HEK293 (cell line): ENCODE results near the gene MRTFA.

ENCODE experiments used
- CTCF ChIP-seq: fragments of 450-650 bp; formaldehyde crosslinking; IDR thresholded peaks from 2 replicates; pipeline ENCODE4 v1.5.1; 2016; ENCODE audit warnings: missing biosample characterization, missing genetic modification characterization
- KLF9 ChIP-seq: fragments of 450-650 bp; formaldehyde crosslinking; IDR thresholded peaks from 2 replicates; pipeline ENCODE4 v1.5.1; 2016; ENCODE audit warnings: missing biosample characterization, missing genetic modification characterization, low read depth
- PATZ1 ChIP-seq: fragments of 450-650 bp; formaldehyde crosslinking; IDR thresholded peaks from 2 replicates; pipeline ENCODE4 v1.5.1; 2016; ENCODE audit warnings: missing biosample characterization, missing genetic modification characterization
- REST ChIP-seq: fragments of 450-650 bp; formaldehyde crosslinking; IDR thresholded peaks from 2 replicates; pipeline ENCODE4 v1.5.1; 2016; ENCODE audit warnings: missing biosample characterization, missing genetic modification characterization
- TCF7L2 ChIP-seq: IDR thresholded peaks from 2 replicates; pipeline ENCODE4 v1.6.1; 2011; ENCODE audit warnings: low read depth, mild to moderate bottlenecking, inconsistent platforms, low read length, moderate library complexity, borderline replicate concordance
- ZBTB11 ChIP-seq: fragments of 450-650 bp; formaldehyde crosslinking; conservative IDR thresholded peaks from 2 replicates; pipeline ENCODE4 v1.5.1; 2016; ENCODE audit warnings: low read depth, missing biosample characterization, missing genetic modification characterization
- ZFP3 ChIP-seq: fragments of 450-650 bp; formaldehyde crosslinking; IDR thresholded peaks from 2 replicates; pipeline ENCODE4 v1.5.1; 2016; ENCODE audit warnings: low read depth, missing biosample characterization, missing genetic modification characterization
- ZFP41 ChIP-seq: fragments of 450-650 bp; formaldehyde crosslinking; IDR thresholded peaks from 2 replicates; pipeline ENCODE4 v1.5.1; 2016; ENCODE audit warnings: missing biosample characterization, missing genetic modification characterization, borderline replicate concordance
- ZNF274 ChIP-seq, 2 experiments: fragments of 200-500 bp in 1 of 2; fragments of 450-650 bp in 1 of 2; sonication (Bioruptor generic) in 1 of 2; formaldehyde crosslinking in 1 of 2; IDR thresholded peaks; 2 replicates each; pipeline versions ENCODE4 v1.5.1 to v1.6.1; 2014 to 2016; ENCODE audit warnings: borderline replicate concordance in 1 of 2, inconsistent platforms in 1 of 2, low read length in 1 of 2, missing biosample characterization in 1 of 2, missing genetic modification characterization in 1 of 2
- ZNF510 ChIP-seq: fragments of 450-650 bp; formaldehyde crosslinking; IDR thresholded peaks from 2 replicates; pipeline ENCODE4 v1.5.1; 2018; ENCODE audit warnings: mild to moderate bottlenecking, missing genetic modification characterization, missing biosample characterization; ENCODE audit not compliant: insufficient replicate concordance
- ZNF677 ChIP-seq: fragments of 450-650 bp; IDR thresholded peaks from 2 replicates; pipeline ENCODE4 v1.5.0; 2018; ENCODE audit warnings: missing biosample characterization, mild to moderate bottlenecking, missing genetic modification characterization, moderate library complexity
- ZNF76 ChIP-seq: fragments of 450-650 bp; formaldehyde crosslinking; IDR thresholded peaks from 2 replicates; pipeline ENCODE4; 2016; ENCODE audit warnings: low read depth, missing biosample characterization, missing genetic modification characterization, borderline replicate concordance
- ZSCAN16 ChIP-seq: fragments of 450-650 bp; formaldehyde crosslinking; IDR thresholded peaks from 2 replicates; pipeline ENCODE4 v1.5.1; 2016; ENCODE audit warnings: missing biosample characterization, missing genetic modification characterization

- TF ChIP-seq CTCF (tag by site-specific recombination) (no peak), ZNF677 (no peak), ZNF76 (tag by site-specific recombination) (no peak), ZNF274 (IDR thresholded peaks at IDR 0.05; ENCODE audit: low read length) (no peak), ZNF274 (tag by site-specific recombination; IDR thresholded peaks at IDR 0.05; ENCODE audit: borderline replicate concordance) (no peak), ZSCAN16 (tag by site-specific recombination) (no peak), KLF9 (no peak), PATZ1 (tag by site-specific recombination) (no peak), ZFP41 (tag by site-specific recombination) (no peak), ZBTB11 (no peak), REST (no peak), ZFP3 (no peak), ZNF510 (tag by site-specific recombination) (no peak), TCF7L2 (no peak)
Measured at GRCh38 chr22:40422558-40423309, 213.8 kb downstream of the MRTFA start.
